Endodermal cell (in vitro differentiated cells): ENCODE results near the gene DYNC1LI2. TPM values are rescaled to one million over a fixed set of nuclear protein-coding genes. Genes with fewer than 3 reads are reported as not detected.
"Not testable (repeated sequence)": the region's sequence is repeated elsewhere in the genome, so short reads cannot be mapped to it uniquely, and the experiment has no call there.

ENCODE experiments used
- DNase-seq: peaks from one replicate; pipeline ENCODE4 v3.0.0-alpha.2; 2017
- H3K27ac ChIP-seq: 2 replicates; pipeline ENCODE4 v1.5.1; 2013; ENCODE audit warnings: mild to moderate bottlenecking, low read depth, low read length, moderate library complexity
- H3K27me3 ChIP-seq: 2 replicates; pipeline ENCODE4 v1.6.1; 2013; ENCODE audit warnings: mild to moderate bottlenecking, low read length, moderate library complexity; ENCODE audit not compliant: insufficient read depth, control insufficient read depth, poor library complexity, severe bottlenecking
- H3K36me3 ChIP-seq: 2 replicates; pipeline ENCODE4 v1.7.0; 2013; ENCODE audit warnings: mild to moderate bottlenecking, low read length, moderate library complexity; ENCODE audit not compliant: control insufficient read depth, insufficient read depth
- H3K4me1 ChIP-seq: one replicate; pipeline ENCODE4 v1.7.0; 2013; ENCODE audit warnings: low read length; ENCODE audit not compliant: control insufficient read depth, insufficient read depth
- H3K4me3 ChIP-seq: 2 replicates; pipeline ENCODE4 v1.5.1; 2013; ENCODE audit warnings: mild to moderate bottlenecking, low read length, moderate library complexity
- H3K9ac ChIP-seq: 2 replicates; pipeline ENCODE4 v1.6.1; 2013; ENCODE audit warnings: mild to moderate bottlenecking, low read length, moderate library complexity; ENCODE audit not compliant: poor library complexity, severe bottlenecking; ENCODE audit errors: extremely low read depth
- H3K9me3 ChIP-seq: 2 replicates; pipeline ENCODE4 v1.6.1; 2013; ENCODE audit warnings: mild to moderate bottlenecking, low read length, moderate library complexity; ENCODE audit not compliant: control insufficient read depth
- H3K27ac Mint-ChIP-seq: 2 replicates; pipeline ENCODE4 v1.8.0; 2020; ENCODE audit warnings: mixed read lengths
- H3K27me3 Mint-ChIP-seq: 2 replicates; pipeline ENCODE4 v1.8.0; 2021; ENCODE audit warnings: mild to moderate bottlenecking, mixed read lengths; ENCODE audit not compliant: insufficient read depth
- H3K36me3 Mint-ChIP-seq: 2 replicates; pipeline ENCODE4 v1.8.0; 2020; ENCODE audit warnings: low read depth, mixed read lengths
- H3K4me1 Mint-ChIP-seq: 2 replicates; pipeline ENCODE4 v1.8.0; 2020; ENCODE audit warnings: mixed read lengths
- H3K4me3 Mint-ChIP-seq: 2 replicates; pipeline ENCODE4 v1.8.0; 2020; ENCODE audit warnings: mild to moderate bottlenecking, moderate library complexity, mixed read lengths
- H3K9me3 Mint-ChIP-seq: 2 replicates; pipeline ENCODE4 v1.8.0; 2020; ENCODE audit warnings: mild to moderate bottlenecking, mixed read lengths
- CTCF ChIP-seq: fragments of 200-600 bp; sonication (generic); conservative IDR thresholded peaks from 2 replicates; pipeline ENCODE4 v1.5.0; 2021; ENCODE audit warnings: antibody characterized with exemption, mild to moderate bottlenecking
- WGBS, 2 experiments: methylation state at CpG; one replicate each; pipeline versions ENCODE4 v1.1.5 to v1.1.7; 2013; ENCODE audit warnings: missing lambda C conversion rate in 2 of 2, mixed read lengths in 1 of 2; ENCODE audit not compliant: insufficient coverage in 1 of 2, insufficient read length in 1 of 2; 5-methylcytosine and 5-hydroxymethylcytosine counted together
- total RNA-seq, 2 donors: library from RNA; stranded (reverse); fragmentation: NEBNext Ultra II Directional in 1 of 2; extraction: Animal tissue kit (Norgen Biotek cat#: 25700) in 1 of 2; gene quantifications; 2 replicates in 1 of 2; 3 replicates in 1 of 2; pipeline ENCODE4 v1.2.1, GENCODE V29; 2021

Gene DYNC1LI2
- total RNA-seq, 2 donors from 2014 or later, result 89.5 to 95.9 TPM

- no peak for DNase-seq
- Histone ChIP-seq H3K27ac (no peak overlapping the region), H3K4me1 (peaks cover 10% of the 10 kb centered on the region), H3K36me3 (peaks cover 10% of the 10 kb centered on the region), H3K4me3 (no peak overlapping the region), H3K27me3 (no peaks in the 10 kb centered on the region), H3K9me3 (no peaks in the 10 kb centered on the region), H3K9ac (no peak overlapping the region)
- WGBS, 2 experiments, result 86 to 92% methylated on average over 7 of the region's 7 CpGs
- H3K4me1 Mint-ChIP-seq, result peaks cover 27% of the 10 kb centered on the region
- TF ChIP-seq CTCF, result no peak
- H3K27me3 Mint-ChIP-seq, result peaks cover 1% of the 10 kb centered on the region
- H3K36me3 Mint-ChIP-seq, result peaks cover 9% of the 10 kb centered on the region
- peak overlapping the region; percentile 12 for H3K27ac Mint-ChIP-seq
- H3K4me3 Mint-ChIP-seq, result no peak overlapping the region
- H3K9me3 Mint-ChIP-seq, result no peaks in the 10 kb centered on the region
Observed at GRCh38 chr16:66690106-66690847, 61.1 kb downstream of the DYNC1LI2 start.

GRCh38 chr16:66689282-66689681, 62.1 kb downstream of the DYNC1LI2 start:
- Mint-ChIP-seq H3K27ac (no peak overlapping the region), H3K27me3 (no peaks in the 10 kb centered on the region), H3K4me1 (peaks cover 25% of the 10 kb centered on the region), H3K9me3 (no peaks in the 10 kb centered on the region), H3K36me3 (peaks cover 6% of the 10 kb centered on the region), H3K4me3 (no peak overlapping the region)
- H3K4me1 ChIP-seq, result peaks cover 10% of the 10 kb centered on the region
- H3K36me3 ChIP-seq, result peaks cover 10% of the 10 kb centered on the region
- no peak overlapping the region for H3K9ac ChIP-seq
- TF ChIP-seq CTCF, result no peak
- H3K4me3 ChIP-seq, result no peak overlapping the region
- no peak for DNase-seq
- WGBS, 2 experiments, result 97 to 98% methylated on average over 5 to 6 of the region's 6 CpGs
- no peak overlapping the region for H3K27ac ChIP-seq
- H3K9me3 ChIP-seq, result no peaks in the 10 kb centered on the region
- no peaks in the 10 kb centered on the region for H3K27me3 ChIP-seq

- Histone ChIP-seq H3K4me1 (peaks cover 10% of the 10 kb centered on the region), H3K36me3 (peaks cover 10% of the 10 kb centered on the region), H3K4me3 (no peak overlapping the region), H3K27me3 (no peaks in the 10 kb centered on the region), H3K9ac (no peak overlapping the region), H3K27ac (no peak overlapping the region), H3K9me3 (no peaks in the 10 kb centered on the region)
- Mint-ChIP-seq H3K4me1 (peaks cover 20% of the 10 kb centered on the region), H3K4me3 (no peak overlapping the region), H3K27ac (no peak overlapping the region), H3K36me3 (peaks cover under 1% of the 10 kb centered on the region), H3K9me3 (no peaks in the 10 kb centered on the region), H3K27me3 (no peaks in the 10 kb centered on the region)
- DNase-seq, result no peak
- WGBS, 2 experiments, result 90 to 96% methylated on average over 7 to 9 of the region's 9 CpGs
- TF ChIP-seq CTCF, result no peak
Observed at GRCh38 chr16:66687906-66688625, 63.3 kb downstream of the DYNC1LI2 start.

- H3K9me3 Mint-ChIP-seq, H3K27me3 Mint-ChIP-seq, H3K4me1 ChIP-seq, H3K27me3 ChIP-seq, H3K9ac ChIP-seq, H3K36me3 ChIP-seq, H3K4me3 ChIP-seq, H3K4me3 Mint-ChIP-seq, DNase-seq, H3K27ac ChIP-seq, H3K36me3 Mint-ChIP-seq, H3K9me3 ChIP-seq: not testable (repeated sequence)
- Mint-ChIP-seq H3K27ac (peak overlapping the region; percentile 66), H3K4me1 (peaks cover 14% of the 10 kb centered on the region)
- 97% methylated on average over 13 to 14 of the region's 14 CpGs for WGBS, 2 experiments
Observed at GRCh38 chr16:66685501-66686115, 65.8 kb downstream of the DYNC1LI2 start.
